VCaP (cell line): ENCODE measurements around the gene DNAJC2.

Experiments used
- H3K27ac ChIP-seq: fragments of 450-650 bp; 2 replicates; pipeline ENCODE4 v1.5.1; 2017
- TF ChIP-seq, protein P1 (sequence below): fragments of 450-650 bp; conservative IDR thresholded peaks from 2 replicates; pipeline ENCODE4 v1.5.1; 2017; ENCODE audit warnings: mild to moderate bottlenecking, moderate library complexity

The DNAJC2 gene

DNA sequence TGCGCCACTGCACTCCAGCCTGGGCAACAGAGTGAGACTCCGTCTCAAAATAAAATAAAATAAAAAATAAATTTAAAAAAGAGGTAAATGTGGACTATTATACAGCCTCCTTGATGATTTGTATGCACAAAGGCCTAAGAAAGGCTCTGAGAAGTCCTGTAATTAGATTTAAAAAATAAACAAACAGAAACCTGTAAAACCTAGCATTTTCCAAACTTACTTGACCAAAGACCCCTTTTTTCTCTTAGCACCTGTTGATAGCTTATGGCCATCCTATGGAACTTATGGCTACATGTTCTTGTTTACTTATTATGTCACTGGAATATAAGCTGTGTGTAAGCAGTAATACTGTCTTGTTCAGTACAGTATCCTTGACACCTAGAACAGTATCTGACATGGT lies 5.7 kb downstream of the DNAJC2 start:
- TF ChIP-seq, protein P1, sequence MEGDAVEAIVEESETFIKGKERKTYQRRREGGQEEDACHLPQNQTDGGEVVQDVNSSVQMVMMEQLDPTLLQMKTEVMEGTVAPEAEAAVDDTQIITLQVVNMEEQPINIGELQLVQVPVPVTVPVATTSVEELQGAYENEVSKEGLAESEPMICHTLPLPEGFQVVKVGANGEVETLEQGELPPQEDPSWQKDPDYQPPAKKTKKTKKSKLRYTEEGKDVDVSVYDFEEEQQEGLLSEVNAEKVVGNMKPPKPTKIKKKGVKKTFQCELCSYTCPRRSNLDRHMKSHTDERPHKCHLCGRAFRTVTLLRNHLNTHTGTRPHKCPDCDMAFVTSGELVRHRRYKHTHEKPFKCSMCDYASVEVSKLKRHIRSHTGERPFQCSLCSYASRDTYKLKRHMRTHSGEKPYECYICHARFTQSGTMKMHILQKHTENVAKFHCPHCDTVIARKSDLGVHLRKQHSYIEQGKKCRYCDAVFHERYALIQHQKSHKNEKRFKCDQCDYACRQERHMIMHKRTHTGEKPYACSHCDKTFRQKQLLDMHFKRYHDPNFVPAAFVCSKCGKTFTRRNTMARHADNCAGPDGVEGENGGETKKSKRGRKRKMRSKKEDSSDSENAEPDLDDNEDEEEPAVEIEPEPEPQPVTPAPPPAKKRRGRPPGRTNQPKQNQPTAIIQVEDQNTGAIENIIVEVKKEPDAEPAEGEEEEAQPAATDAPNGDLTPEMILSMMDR = no peak
- no peak overlapping the region for H3K27ac ChIP-seq

DNA sequence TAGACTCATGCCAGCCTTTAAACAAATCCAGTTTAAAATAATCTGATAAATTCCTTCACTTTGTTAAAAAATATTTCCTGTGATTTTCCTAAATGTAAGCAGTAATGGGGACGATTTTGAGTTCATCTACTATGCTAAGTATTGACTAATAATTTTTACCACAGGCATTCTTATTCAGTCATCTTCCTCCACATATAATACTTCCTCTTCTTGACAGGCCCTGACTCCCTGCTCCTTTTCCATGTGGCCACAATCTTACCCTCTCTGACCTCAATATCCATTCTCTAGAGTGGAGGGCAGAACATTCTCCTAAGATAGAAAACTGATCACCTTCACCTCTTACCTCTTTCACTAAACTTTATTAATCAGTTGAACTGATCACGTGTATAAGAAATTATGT lies 7.8 kb downstream of the DNAJC2 start:
- H3K27ac ChIP-seq = no peak overlapping the region
- TF ChIP-seq, protein P1 = no peak

DNA sequence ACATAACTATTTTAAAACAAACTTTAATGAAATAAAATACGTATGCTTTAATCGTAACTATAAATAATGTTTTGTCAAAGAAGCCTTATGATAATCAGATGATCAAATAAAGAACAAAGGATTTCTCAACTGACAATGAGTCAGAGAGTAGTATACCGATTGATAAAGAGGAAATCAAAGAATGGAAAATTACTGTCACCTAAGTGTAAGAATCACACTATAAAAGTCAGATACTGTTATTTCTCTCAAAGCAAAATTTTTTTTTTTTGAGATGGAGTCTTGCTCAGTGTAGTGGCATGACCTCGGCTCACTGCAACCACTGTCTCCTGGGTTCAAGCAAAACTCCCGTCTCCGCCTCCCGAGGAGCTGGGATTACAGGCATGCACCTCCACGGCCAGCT lies 18.8 kb downstream of the DNAJC2 start:
- TF ChIP-seq, protein P1 = no peak
- H3K27ac ChIP-seq = no peak overlapping the region

- TF ChIP-seq, protein P1 = no peak
- H3K27ac ChIP-seq = no peak overlapping the region
Measured at GRCh38 chr7:103317009-103317408, 27.6 kb downstream of the DNAJC2 start.

DNA sequence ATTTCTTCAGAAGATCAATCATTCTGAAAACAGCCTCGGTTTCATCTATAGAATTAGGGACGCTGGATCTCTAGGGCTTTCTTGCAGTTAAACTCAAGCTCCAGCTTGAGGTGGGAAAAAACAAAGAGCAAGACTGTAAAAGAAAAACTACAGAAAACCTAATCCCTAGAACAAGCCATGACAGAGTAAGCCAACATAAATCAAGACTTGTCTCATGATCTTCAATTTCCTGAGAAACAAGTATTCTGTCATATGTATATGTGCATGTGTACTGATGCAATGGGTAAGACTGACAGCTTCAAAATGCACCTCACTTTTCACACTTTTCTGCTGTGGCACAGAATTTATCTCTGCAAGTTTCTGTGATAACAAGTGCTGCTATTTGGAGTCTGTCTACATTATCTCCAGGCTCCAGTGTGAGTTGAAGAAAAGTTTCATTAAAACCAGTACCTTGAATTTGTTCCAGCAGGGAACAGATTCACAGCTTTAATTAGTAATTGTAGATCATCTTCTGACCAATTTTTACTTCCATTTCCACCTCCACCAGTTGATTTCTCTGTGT lies 28.1 kb downstream of the DNAJC2 start:
- no peak overlapping the region for H3K27ac ChIP-seq
- TF ChIP-seq, protein P1 = no peak

DNA sequence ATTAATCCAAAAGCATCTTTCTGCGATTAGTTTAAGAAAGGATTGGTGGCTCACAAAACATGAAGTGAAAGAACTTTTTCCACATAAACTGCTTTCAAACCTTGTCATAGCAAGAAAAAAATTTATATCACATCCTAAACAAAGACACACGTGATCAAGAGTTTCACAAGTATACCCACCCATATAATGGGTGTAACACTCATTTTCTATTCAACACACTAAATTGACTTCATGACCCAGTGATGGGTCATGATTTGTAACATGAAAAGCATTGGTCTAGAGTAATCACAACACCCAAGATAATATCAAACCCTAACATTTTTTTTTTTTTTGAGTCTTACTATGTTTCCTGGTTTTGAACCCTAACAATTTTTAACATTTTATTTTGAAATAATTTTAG lies 29.7 kb downstream of the DNAJC2 start:
- TF ChIP-seq, protein P1 = no peak

DNA sequence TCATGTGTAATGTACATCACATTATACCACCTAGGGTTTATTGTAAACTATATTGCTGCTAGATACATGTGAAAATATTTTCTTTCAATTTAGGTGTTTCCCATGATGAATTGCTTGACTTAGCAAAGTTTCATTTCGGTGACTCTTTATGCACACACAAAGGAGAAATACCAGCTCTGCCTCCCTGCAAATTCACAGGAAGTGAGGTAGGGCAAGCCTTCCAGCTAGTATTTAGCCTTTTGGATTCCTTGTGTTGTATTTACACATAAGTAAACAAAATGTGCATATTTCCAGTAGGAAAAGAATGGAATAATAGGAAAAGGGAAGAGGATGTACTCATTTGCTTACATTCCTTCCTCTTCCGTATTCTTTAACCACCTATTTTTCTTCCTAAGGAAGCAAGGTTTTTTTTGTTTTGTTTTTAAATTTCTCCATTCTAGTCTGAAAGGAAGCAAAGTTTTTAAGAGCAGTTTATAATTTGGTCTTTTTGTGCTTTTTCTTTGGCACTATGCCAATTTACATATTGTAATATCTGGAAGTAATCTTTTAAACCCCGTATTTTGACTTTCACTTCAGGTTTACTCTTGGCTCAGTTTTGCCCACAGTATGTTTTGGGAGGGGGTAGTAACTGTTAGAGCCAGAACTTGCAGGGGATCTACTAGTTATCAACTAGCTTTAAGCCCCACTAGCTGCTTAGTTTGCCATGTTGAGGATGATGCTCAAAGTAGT lies 36.9 kb downstream of the DNAJC2 start:
- peak overlapping the region; percentile 72 for H3K27ac ChIP-seq
- TF ChIP-seq, protein P1 = no peak

More for the DNA sequence above, 29.7 kb downstream of the DNAJC2 start:
- no peak overlapping the region for H3K27ac ChIP-seq
